ENCODE results near the gene CD40LG.

Gene CD40LG

DNA sequence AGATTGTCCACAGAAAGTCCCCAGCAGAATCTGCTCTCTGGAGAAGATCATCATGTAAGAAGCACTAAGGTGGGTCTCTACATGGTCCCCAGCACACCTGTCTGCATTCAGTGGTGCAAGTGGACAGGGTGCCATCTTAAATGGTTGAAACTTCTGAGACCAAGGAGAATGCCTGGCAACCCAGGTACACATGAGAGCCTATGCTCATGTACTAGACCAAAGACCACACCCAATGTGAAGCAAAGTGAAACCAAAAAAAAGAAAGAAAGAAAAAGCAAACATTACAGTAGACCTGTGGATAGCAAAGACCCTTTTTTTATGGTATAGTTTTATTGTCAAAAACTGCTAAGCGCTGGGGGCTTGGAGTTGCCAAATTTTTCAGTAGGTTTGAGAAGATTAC lies 15.0 kb downstream of the CD40LG start:
- DNase-seq = no peak
- Histone ChIP-seq H3K27me3 (no peaks in the 10 kb centered on the region), H3K4me3 (ENCODE audit: low read depth, low read length) (no peak overlapping the region), H3K9me3 (no peaks in the 10 kb centered on the region; the same call in 1 of the 2 replicates), H3K36me3 (no peaks in the 10 kb centered on the region), H3K4me1 (no peaks in the 10 kb centered on the region)
- TF ChIP-seq, protein P1, sequence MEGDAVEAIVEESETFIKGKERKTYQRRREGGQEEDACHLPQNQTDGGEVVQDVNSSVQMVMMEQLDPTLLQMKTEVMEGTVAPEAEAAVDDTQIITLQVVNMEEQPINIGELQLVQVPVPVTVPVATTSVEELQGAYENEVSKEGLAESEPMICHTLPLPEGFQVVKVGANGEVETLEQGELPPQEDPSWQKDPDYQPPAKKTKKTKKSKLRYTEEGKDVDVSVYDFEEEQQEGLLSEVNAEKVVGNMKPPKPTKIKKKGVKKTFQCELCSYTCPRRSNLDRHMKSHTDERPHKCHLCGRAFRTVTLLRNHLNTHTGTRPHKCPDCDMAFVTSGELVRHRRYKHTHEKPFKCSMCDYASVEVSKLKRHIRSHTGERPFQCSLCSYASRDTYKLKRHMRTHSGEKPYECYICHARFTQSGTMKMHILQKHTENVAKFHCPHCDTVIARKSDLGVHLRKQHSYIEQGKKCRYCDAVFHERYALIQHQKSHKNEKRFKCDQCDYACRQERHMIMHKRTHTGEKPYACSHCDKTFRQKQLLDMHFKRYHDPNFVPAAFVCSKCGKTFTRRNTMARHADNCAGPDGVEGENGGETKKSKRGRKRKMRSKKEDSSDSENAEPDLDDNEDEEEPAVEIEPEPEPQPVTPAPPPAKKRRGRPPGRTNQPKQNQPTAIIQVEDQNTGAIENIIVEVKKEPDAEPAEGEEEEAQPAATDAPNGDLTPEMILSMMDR (IDR thresholded peaks at IDR 0.05; ENCODE audit: low read depth, low read length) = no peak

DNA sequence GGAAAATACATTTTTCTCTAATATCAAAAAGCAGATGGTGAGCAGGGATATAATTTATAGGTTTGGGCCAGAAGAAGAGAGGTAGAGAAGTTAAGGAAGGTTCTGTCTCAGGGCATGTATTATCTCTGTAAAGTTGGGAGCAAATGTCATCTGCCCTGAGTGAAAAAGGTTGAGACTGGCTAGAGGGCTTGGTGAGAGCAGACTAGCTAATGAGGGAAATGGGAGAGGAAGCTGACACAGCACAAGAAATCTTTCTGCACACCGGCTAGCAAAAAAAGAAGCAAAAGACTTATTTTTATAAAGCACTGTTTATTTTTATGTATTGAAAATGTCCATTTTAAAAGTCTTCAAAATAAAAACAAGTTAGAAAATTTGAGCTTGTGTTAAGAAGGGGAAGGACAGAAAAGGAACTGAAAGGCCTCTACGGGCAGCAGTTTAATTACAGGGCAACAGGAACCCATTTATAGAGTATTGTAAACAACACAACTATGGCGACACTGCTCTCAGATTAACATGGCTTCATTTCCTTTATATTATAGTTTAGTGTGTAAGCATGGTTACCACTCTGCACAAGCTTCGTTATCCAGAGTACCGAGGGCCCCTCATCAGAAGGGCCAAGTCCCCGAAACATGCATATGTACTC lies 17.4 kb downstream of the CD40LG start:
- TF ChIP-seq, protein P1 (IDR thresholded peaks at IDR 0.05; ENCODE audit: low read depth, low read length) = no peak
- DNase-seq = no peak
- H3K4me3 ChIP-seq (ENCODE audit: low read depth, low read length) = no peak overlapping the region
- no peaks in the 10 kb centered on the region; the same call in 1 of the 2 replicates for H3K9me3 ChIP-seq
- H3K36me3 ChIP-seq = no peaks in the 10 kb centered on the region
- no peaks in the 10 kb centered on the region for H3K4me1 ChIP-seq
- H3K27me3 ChIP-seq = no peaks in the 10 kb centered on the region

DNA sequence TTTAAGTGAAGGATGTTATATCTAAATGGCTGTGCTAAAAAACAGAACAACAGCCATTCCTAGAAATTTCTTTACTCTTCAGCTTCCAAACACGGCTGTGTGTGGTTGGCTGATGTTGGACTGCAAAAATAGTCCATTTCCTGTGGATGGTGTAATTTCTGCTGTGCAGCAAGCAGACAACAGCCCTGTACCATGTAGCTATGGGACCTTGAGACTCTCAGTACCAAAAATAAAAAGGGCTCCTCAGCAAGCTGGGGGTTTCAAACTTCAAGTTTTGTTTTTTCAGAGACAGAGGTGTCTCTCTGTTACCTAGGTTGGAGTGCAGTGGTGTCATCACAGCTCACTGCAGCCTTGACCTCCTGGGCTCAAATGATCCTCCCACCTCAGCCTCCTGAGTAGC lies 18.1 kb downstream of the CD40LG start:
- no peaks in the 10 kb centered on the region; the same call in 1 of the 2 replicates for H3K9me3 ChIP-seq
- H3K4me1 ChIP-seq = no peaks in the 10 kb centered on the region
- H3K4me3 ChIP-seq (ENCODE audit: low read depth, low read length) = no peak overlapping the region
- no peaks in the 10 kb centered on the region for H3K36me3 ChIP-seq
- TF ChIP-seq, protein P1 (IDR thresholded peaks at IDR 0.05; ENCODE audit: low read depth, low read length) = no peak
- no peak for DNase-seq
- H3K27me3 ChIP-seq = no peaks in the 10 kb centered on the region

DNA sequence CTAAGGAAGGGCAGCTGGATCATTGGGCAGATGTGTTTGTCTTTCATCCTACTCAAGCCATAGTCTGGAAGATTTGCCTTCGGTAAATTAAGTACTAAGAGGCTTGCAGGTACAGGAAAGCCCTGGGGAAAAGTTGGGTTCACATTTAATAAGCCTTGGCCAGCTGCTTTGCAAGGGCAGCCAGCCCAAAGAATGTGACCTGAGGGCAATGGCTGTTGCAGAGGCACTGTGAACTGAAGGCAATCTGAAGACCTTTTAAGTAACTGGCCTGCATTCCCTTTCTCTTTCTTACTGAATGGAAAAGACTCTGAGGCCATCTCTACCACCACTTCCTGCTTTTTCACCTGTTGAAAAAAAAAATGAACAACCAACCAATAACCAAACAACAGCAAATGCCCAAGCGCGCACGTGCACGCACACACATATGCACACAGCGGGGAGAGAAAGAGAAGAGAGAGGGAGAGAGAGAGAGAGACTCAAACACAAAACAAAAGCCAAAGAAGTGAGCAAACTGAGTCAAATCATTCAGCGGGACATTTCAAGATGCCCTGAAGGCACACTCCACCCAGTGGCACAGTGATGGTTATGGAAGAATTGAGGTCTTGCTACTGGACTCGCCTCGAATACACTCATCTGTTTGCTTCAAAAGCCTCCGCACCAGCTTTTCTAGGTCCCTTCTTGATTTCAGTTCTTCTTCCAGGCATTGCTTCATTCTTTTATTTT lies 19.6 kb downstream of the CD40LG start:
- Histone ChIP-seq H3K4me3 (ENCODE audit: low read depth, low read length) (no peak overlapping the region), H3K27me3 (no peaks in the 10 kb centered on the region), H3K4me1 (no peaks in the 10 kb centered on the region), H3K9me3 (no peaks in the 10 kb centered on the region; the same call in 1 of the 2 replicates), H3K36me3 (no peaks in the 10 kb centered on the region)
- no peak for DNase-seq
- TF ChIP-seq, protein P1 (IDR thresholded peaks at IDR 0.05; ENCODE audit: low read depth, low read length) = no peak

DNA sequence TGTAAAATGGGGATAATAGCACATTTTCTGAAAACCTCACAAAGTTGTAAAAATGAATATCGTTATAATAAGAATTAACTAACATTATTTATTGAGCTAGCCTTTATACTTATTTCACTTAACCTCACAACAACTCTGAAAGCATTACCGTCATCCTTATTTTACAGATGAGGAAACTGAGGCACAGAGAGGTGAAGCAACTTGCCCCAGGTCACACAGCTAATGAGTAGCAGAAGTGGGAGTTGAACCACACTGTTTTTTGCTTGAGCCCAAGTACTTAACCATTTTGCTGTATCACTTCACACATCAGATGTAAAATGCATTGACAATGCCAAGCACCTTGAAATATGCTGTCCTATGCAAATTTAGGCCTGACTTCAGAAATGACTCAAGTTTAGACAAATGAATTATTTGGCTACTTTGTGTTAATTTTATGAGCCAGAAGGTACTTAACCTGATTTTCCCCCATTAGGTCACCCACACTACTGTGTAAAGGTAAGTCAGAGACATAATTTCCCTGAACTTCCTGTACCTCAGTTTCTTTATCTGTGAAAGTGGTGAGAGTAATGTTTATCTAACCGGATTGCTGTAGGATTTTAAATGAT lies 23.1 kb downstream of the CD40LG start:
- Histone ChIP-seq H3K4me1 (no peaks in the 10 kb centered on the region), H3K36me3 (no peaks in the 10 kb centered on the region), H3K4me3 (ENCODE audit: low read depth, low read length) (no peak overlapping the region), H3K9me3 (no peaks in the 10 kb centered on the region), H3K27me3 (no peaks in the 10 kb centered on the region)
- TF ChIP-seq, protein P1 (IDR thresholded peaks at IDR 0.05; ENCODE audit: low read depth, low read length) = no peak
- DNase-seq = no peak

Measured in BE2C (cell line).